GM18498 (cell line): ENCODE measurements around the gene GALNT16.
A peak's percentile ranks its signal among the peaks of the same experiment; 100 is the strongest.
"Not testable (repeated sequence)": the region's sequence is repeated elsewhere in the genome, so short reads cannot be mapped to it uniquely, and the experiment has no call there.

Experiments used
- ATAC-seq: cut with Tn5 transposase; IDR thresholded peaks from one replicate; pipeline ENCODE4 v1.9.1; 2021; ENCODE audit warnings: mild to moderate bottlenecking, moderate library complexity; ENCODE audit not compliant: unreplicated experiment

Gene GALNT16

DNA sequence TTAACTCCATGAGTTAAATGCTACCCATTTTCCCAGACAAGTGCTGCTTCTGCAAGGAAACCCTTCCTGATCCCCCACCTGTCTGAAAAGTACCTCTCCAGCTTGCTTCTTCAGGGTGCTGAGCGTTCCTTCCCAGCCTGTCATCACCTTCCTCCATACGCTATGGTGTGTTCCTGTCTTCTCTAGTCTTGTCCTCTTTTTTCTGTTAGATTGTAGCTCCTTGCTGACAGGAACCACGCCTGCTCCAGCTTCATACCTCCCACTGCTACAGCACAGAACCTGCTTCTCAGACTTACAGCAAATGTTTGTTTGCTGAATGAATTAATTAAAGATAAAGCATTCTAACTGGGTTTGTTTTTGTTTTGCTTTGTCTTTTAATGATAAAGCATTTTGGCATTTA, 99.0 kb downstream of the GALNT16 start:
- no peak for ATAC-seq

GRCh38 chr14:69360438-69361108, 100.6 kb downstream of the GALNT16 start:
- ATAC-seq = no peak

GRCh38 chr14:69363055-69363454, 103.1 kb downstream of the GALNT16 start:
- ATAC-seq = no peak

DNA sequence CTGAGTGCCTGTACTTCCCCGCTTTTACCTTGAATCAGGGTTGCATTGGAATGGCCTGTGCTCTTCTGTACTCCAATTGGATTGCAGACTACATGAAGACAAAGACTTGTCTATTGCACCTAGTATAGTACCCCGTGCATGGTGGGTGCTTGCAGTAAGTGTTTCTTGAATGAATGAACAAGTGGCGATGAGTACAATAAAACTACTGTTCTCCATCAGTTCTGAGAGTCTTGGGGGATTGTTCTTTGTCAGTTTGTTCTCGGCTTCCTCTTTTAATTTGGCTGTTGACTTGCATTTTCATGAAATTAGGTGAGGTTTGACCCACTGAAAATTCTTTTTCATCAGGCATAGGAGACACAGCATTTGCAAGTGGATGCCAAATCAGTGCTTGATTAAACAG, 104.0 kb downstream of the GALNT16 start:
- no peak for ATAC-seq

GRCh38 chr14:69364378-69364777, 104.4 kb downstream of the GALNT16 start:
- ATAC-seq = no peak

DNA sequence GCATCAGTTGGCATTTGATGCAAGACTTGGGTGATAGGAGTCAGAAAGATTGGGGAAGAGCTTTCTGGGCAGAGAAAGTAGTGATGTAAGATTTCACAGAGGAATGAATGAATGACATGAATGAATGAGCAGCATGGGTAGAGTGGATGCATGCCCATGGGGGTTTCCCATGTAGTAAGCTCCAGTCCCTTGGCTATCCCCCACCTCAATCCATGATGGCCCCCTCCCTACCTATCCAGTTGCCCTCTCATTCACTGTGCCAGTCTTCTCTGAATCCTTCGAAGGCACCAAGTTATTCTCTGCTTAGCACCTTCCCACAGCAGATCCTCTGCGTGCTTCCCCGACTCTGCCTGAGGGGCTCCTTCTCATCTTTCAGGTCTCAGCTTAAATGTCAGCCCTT, 106.1 kb downstream of the GALNT16 start:
- ATAC-seq = no peak

DNA sequence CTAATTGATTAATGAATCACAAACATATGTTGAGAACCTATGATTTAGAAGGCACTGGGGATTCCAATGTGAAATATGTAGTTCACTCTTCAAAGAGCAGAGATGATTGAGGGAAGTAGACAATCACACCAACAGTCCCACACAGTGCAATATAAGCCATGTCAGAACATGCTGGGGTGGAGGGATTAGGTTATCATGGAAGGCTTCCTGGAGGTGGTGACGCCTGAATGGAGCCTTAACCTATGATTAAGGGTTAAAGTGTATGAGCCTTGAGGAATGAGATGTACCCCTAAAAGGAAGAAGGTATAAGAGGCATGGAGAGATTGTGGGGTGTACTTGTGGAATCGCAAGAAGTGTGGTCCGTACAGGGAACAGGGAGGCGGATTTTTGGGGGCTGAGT, 106.8 kb downstream of the GALNT16 start:
- ATAC-seq = no peak

GRCh38 chr14:69368381-69368780, 108.4 kb downstream of the GALNT16 start:
- ATAC-seq = no peak

DNA sequence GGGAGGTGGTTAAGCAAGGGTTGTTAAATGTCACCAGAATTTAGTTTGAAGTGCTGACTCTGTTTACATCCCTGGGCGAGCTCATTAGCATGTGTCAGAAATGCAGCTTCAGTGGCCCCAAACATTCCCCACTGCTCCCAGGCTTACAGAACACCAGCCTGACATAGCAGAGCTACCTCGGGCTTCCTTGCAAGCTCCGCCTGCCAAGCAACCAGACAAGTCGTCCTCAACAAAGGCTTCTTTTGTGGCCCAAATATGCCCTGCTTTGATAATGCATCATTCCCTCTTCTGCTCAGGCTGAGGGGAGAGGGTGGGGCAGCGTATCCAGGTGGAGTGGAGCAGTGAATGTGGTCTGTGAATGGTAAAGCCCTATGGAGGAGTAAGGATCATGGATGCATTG, 110.1 kb downstream of the GALNT16 start:
- no peak for ATAC-seq

- no peak for ATAC-seq
These were observed 112.2 kb downstream of the GALNT16 start for GRCh38 chr14:69372146-69372545.

DNA sequence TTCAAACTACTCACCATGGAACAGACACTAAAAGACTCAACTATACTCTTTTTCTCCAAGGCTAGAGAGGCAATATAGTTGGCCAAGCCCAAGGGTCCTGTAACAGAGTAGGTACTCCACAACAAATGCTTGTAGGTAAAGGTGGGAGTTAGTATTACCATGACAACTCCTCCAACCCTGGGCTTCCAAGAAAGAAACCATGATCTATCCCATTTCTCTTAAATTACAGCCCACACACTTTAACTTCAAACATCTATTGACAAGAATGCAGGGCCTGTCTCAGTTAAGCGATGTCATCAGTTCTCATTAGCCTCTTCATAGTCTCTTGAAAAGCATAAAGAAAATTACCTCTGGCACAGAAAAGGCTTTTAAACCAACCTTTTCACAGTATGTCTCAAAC, 113.1 kb downstream of the GALNT16 start:
- ATAC-seq = no peak

- ATAC-seq = no peak
These were observed 114.3 kb downstream of the GALNT16 start for GRCh38 chr14:69374235-69374634.

- ATAC-seq = no peak
These were observed 115.2 kb downstream of the GALNT16 start for GRCh38 chr14:69375182-69375581.

GRCh38 chr14:69375722-69376121, 115.8 kb downstream of the GALNT16 start:
- no peak for ATAC-seq

- no peak for ATAC-seq
These were observed 116.5 kb downstream of the GALNT16 start for GRCh38 chr14:69376439-69376838.

DNA sequence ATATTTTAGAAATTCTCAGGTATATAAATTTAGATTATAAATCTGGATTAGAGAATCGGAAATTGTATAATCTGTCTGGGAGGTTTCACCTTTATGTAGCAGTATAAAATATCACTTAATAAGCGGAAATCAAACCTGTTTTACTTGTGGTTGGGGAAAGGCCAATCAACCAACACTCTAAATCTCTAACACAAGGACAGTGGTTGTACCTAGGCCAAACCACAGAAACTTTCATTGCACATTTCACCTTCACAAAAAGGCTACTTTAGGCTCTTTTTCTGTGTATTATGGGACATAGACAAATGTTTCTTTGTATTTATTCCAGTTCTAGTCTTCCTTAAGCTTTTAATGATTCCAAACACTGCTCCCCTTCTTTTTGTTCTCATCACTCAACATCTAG, 118.3 kb downstream of the GALNT16 start:
- ATAC-seq = no peak

GRCh38 chr14:69387311-69387710, 127.4 kb downstream of the GALNT16 start:
- ATAC-seq = no peak

DNA sequence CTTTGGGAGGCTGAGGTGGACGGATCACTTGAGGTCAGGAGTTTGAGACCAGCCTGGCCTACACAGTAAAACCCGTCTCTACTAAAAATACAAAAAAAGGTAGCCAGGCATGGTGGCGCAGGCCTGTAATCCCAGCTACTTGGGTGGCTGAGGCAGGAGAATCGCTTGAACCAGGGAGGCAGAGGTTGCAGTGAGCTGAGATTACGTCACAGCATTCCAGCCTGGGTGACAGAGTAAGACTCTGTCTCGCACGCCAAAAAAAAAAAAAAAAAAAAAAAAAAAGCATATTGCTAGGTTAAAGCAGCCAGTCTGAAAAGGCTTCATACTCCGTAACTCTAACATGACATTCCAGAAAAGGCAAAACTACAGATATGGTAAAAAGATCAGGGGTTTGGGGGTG, 131.4 kb downstream of the GALNT16 start:
- ATAC-seq = not testable (repeated sequence)

DNA sequence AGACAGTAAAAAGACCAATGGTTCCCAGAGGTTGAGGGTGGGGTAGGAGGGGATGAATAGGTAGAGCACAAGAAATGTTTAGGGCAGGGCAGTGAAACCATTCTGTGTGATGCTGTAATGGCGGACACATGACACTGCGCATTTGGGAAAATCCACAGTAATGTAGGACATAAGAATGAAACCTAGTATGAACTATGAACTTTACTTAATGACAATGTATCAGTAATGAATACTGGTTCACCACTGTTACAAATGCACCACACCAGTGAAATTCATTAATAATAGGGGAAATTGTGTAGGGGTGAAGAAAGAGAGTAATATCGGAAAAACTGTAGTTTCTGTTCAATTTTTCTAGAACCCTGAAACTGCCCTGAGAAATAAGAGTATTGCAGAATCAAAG, 132.5 kb downstream of the GALNT16 start:
- no peak for ATAC-seq

GRCh38 chr14:69395929-69396328, 136.0 kb downstream of the GALNT16 start:
- no peak for ATAC-seq

GRCh38 chr14:69398053-69398817, 138.3 kb downstream of the GALNT16 start, which contains the start of the genes ERH and SLC39A9:
ERH (minus strand) TSS chr14:69398299; CDS start chr14:69398233, 66 bp downstream.
SLC39A9 (plus strand) TSS chr14:69398692; CDS start chr14:69399370, 678 bp downstream.
- peak; percentile 89 for ATAC-seq

DNA sequence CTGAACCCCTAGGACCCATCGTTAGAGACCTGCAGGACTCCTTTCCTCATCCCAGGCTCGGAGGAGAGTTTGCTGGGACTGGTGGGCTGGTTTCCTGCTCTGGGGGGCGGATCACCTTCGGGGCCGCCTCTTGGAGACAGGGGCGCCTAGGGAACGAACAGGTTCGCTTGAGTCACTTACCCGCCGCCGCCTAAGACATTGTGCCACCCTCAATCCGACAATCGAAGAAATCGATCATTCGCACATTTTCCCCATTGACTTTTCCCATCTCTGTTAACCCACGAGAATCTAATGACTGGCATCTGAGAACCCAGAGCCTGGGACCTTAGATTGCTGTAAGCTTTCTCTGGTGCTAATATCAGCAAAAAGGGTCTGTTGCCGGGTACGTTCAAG, 138.9 kb downstream of the GALNT16 start:
- ATAC-seq = peak; percentile 22
